ENCODE results near the gene ZNF330.

The ZNF330 gene

DNA sequence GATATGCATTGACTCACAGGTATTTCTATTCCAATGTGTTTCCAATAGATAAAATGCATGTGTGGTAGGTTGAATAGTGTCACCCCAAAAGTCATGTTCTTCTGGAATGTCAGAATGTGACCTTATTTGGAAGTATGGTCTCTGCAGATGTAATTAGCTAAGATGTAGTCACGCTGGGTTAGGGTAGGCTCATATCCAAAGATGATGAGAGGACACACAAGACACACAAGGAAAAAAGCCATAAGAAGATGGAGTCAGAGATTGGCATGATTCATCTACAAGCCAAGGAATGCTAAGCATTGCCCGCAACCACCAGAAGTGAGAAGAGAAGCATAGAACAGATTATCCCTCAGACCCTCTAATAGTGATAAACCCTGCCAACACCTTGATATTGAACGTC lies 17.5 kb downstream of the ZNF330 start:
- H3K4me1 ChIP-seq (ENCODE audit: control insufficient read depth, insufficient read depth, low read length) = no peaks in the 10 kb centered on the region
- no peaks in the 10 kb centered on the region for H3K9me3 ChIP-seq (ENCODE audit: control insufficient read depth, insufficient read depth, low read length)
- peaks cover 17% of the 10 kb centered on the region for H3K36me3 ChIP-seq (ENCODE audit: control insufficient read depth, insufficient read depth, low read length)
- H3K9ac ChIP-seq (ENCODE audit: low read depth, low read length) = no peak overlapping the region
- H3K27me3 ChIP-seq (ENCODE audit: control insufficient read depth, insufficient read depth, low read length) = no peaks in the 10 kb centered on the region
- no peak overlapping the region for H3K4me3 ChIP-seq (ENCODE audit: low read depth, low read length)
- H3K27ac ChIP-seq (ENCODE audit: low read depth, low read length) = no peak overlapping the region

DNA sequence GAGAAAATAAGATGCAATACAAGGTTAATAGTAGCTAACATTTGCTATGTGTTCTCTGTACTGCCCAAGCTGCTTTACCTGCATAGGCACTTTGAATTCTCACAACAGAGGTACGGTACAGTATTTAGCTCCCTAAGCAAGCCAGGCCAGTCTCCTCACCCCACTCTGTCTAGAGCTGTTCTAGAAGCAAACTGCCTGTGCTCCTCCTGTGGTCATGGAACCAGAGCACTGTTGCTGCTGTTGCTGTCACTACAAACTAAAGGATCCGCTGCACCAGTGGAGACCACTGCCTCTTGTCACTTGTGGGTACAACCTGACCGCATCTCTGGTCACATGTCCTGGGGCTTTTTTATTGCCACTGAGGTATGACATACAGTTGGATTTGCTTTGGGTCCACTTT lies 19.6 kb downstream of the ZNF330 start:
- no peak overlapping the region for H3K27ac ChIP-seq (ENCODE audit: low read depth, low read length)
- H3K36me3 ChIP-seq (ENCODE audit: control insufficient read depth, insufficient read depth, low read length) = no peaks in the 10 kb centered on the region
- H3K27me3 ChIP-seq (ENCODE audit: control insufficient read depth, insufficient read depth, low read length) = no peaks in the 10 kb centered on the region
- no peak overlapping the region for H3K9ac ChIP-seq (ENCODE audit: low read depth, low read length)
- H3K4me3 ChIP-seq (ENCODE audit: low read depth, low read length) = no peak overlapping the region
- H3K4me1 ChIP-seq (ENCODE audit: control insufficient read depth, insufficient read depth, low read length) = no peaks in the 10 kb centered on the region
- no peaks in the 10 kb centered on the region for H3K9me3 ChIP-seq (ENCODE audit: control insufficient read depth, insufficient read depth, low read length)

DNA sequence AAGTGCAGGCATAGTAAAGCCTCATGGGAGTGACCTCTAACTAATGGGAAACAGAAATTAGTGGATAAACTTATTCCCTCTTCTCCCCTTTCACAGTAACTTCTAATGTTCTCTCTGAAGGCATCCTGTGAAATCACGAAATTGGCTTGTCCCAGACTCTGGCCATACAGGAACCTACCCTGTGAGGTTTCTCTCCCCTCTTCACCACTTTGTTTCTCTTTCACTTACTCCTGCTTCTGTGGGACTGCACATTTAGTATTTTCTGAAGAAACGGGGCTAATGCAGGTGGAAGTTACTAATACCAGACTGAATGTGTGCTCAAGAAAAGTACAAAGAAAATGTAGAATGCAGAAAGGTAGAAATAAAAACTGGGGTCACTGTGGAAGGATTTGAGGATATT lies 20.0 kb downstream of the ZNF330 start:
- H3K4me1 ChIP-seq (ENCODE audit: control insufficient read depth, insufficient read depth, low read length) = no peaks in the 10 kb centered on the region
- no peak overlapping the region for H3K9ac ChIP-seq (ENCODE audit: low read depth, low read length)
- H3K27me3 ChIP-seq (ENCODE audit: control insufficient read depth, insufficient read depth, low read length) = no peaks in the 10 kb centered on the region
- no peaks in the 10 kb centered on the region for H3K36me3 ChIP-seq (ENCODE audit: control insufficient read depth, insufficient read depth, low read length)
- H3K27ac ChIP-seq (ENCODE audit: low read depth, low read length) = no peak overlapping the region
- no peaks in the 10 kb centered on the region for H3K9me3 ChIP-seq (ENCODE audit: control insufficient read depth, insufficient read depth, low read length)
- no peak overlapping the region for H3K4me3 ChIP-seq (ENCODE audit: low read depth, low read length)

DNA sequence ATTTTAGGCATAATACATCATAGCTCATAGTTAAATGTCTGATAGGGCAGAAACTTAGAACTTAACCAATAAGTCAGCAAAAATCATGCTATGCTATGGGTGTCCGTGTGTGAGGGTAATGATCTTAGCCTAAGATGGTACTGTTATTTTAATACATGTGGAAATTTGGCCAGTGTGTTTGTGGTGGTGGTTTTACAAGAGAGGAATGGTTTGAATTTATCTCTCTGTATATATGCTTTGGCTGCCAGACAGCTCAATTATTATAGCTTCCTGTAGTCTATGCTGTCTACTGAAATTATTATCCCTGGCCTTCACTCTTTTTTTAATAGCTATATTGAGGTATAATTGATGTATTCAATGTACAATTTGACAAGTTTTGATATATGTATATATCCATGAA lies 21.3 kb downstream of the ZNF330 start:
- Histone ChIP-seq H3K27me3 (ENCODE audit: control insufficient read depth, insufficient read depth, low read length) (no peaks in the 10 kb centered on the region), H3K4me1 (ENCODE audit: control insufficient read depth, insufficient read depth, low read length) (no peaks in the 10 kb centered on the region), H3K36me3 (ENCODE audit: control insufficient read depth, insufficient read depth, low read length) (no peaks in the 10 kb centered on the region), H3K4me3 (ENCODE audit: low read depth, low read length) (no peak overlapping the region), H3K9ac (ENCODE audit: low read depth, low read length) (no peak overlapping the region), H3K9me3 (ENCODE audit: control insufficient read depth, insufficient read depth, low read length) (no peaks in the 10 kb centered on the region), H3K27ac (ENCODE audit: low read depth, low read length) (no peak overlapping the region)

GRCh38 chr4:141244419-141244818 lies 23.7 kb downstream of the ZNF330 start:
- Histone ChIP-seq H3K4me1 (ENCODE audit: control insufficient read depth, insufficient read depth, low read length) (no peaks in the 10 kb centered on the region), H3K9me3 (ENCODE audit: control insufficient read depth, insufficient read depth, low read length) (no peaks in the 10 kb centered on the region), H3K27ac (ENCODE audit: low read depth, low read length) (no peak overlapping the region), H3K9ac (ENCODE audit: low read depth, low read length) (no peak overlapping the region), H3K27me3 (ENCODE audit: control insufficient read depth, insufficient read depth, low read length) (no peaks in the 10 kb centered on the region), H3K4me3 (ENCODE audit: low read depth, low read length) (no peak overlapping the region), H3K36me3 (ENCODE audit: control insufficient read depth, insufficient read depth, low read length) (no peaks in the 10 kb centered on the region)

GRCh38 chr4:141246243-141246642 lies 25.5 kb downstream of the ZNF330 start:
- no peak overlapping the region for H3K27ac ChIP-seq (ENCODE audit: low read depth, low read length)
- H3K27me3 ChIP-seq (ENCODE audit: control insufficient read depth, insufficient read depth, low read length) = no peaks in the 10 kb centered on the region
- no peaks in the 10 kb centered on the region for H3K4me1 ChIP-seq (ENCODE audit: control insufficient read depth, insufficient read depth, low read length)
- no peaks in the 10 kb centered on the region for H3K9me3 ChIP-seq (ENCODE audit: control insufficient read depth, insufficient read depth, low read length)
- no peak overlapping the region for H3K9ac ChIP-seq (ENCODE audit: low read depth, low read length)
- H3K36me3 ChIP-seq (ENCODE audit: control insufficient read depth, insufficient read depth, low read length) = no peaks in the 10 kb centered on the region
- no peak overlapping the region for H3K4me3 ChIP-seq (ENCODE audit: low read depth, low read length)

GRCh38 chr4:141246683-141247429 lies 26.2 kb downstream of the ZNF330 start:
- no peaks in the 10 kb centered on the region for H3K36me3 ChIP-seq (ENCODE audit: control insufficient read depth, insufficient read depth, low read length)
- H3K9me3 ChIP-seq (ENCODE audit: control insufficient read depth, insufficient read depth, low read length) = no peaks in the 10 kb centered on the region

DNA sequence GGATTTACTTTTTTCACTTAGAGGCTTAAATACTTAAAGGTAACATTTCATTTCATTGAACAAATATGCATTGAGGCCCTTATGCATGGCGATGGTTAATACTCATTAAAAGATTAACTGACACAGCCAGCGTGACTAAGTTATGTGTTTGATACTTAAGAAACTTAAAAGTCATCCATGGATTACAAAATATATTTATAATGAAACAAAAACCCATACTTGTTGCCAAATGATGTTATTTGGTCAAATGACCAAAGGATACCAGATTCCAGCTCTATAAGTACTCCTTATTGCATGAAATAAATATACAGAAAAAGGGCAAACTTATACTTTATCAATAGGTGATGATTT lies 26.7 kb downstream of the ZNF330 start:
- H3K9me3 ChIP-seq (ENCODE audit: control insufficient read depth, insufficient read depth, low read length) = no peaks in the 10 kb centered on the region
- no peak overlapping the region for H3K27ac ChIP-seq (ENCODE audit: low read depth, low read length)
- no peaks in the 10 kb centered on the region for H3K4me1 ChIP-seq (ENCODE audit: control insufficient read depth, insufficient read depth, low read length)
- H3K9ac ChIP-seq (ENCODE audit: low read depth, low read length) = no peak overlapping the region
- H3K4me3 ChIP-seq (ENCODE audit: low read depth, low read length) = no peak overlapping the region
- H3K36me3 ChIP-seq (ENCODE audit: control insufficient read depth, insufficient read depth, low read length) = no peaks in the 10 kb centered on the region
- no peaks in the 10 kb centered on the region for H3K27me3 ChIP-seq (ENCODE audit: control insufficient read depth, insufficient read depth, low read length)

More at GRCh38 chr4:141246683-141247429, 26.2 kb downstream of the ZNF330 start:
- H3K4me1 ChIP-seq (ENCODE audit: control insufficient read depth, insufficient read depth, low read length) = no peaks in the 10 kb centered on the region
- H3K4me3 ChIP-seq (ENCODE audit: low read depth, low read length) = no peak overlapping the region
- no peak overlapping the region for H3K27ac ChIP-seq (ENCODE audit: low read depth, low read length)
- H3K27me3 ChIP-seq (ENCODE audit: control insufficient read depth, insufficient read depth, low read length) = no peaks in the 10 kb centered on the region
- no peak overlapping the region for H3K9ac ChIP-seq (ENCODE audit: low read depth, low read length)

DNA sequence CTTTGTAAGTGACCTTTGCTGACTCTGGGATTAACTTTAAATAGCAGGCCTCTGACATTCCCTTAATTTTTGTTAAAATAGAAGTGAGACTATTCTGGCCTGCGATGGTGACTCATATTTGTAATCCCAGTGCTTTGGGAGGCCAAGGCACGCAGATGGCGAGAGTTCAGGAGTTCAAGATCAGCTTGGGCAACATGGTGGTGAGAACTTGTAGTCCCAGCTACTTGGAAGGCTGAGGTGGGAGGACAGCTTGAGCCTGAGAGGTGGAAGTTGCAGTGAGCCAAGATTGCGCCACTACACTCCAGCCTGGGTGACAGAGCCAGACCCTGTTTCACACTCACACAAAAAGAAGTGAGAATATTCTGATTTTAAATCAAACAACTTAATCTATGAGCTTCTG lies 27.3 kb downstream of the ZNF330 start:
- no peaks in the 10 kb centered on the region for H3K27me3 ChIP-seq (ENCODE audit: control insufficient read depth, insufficient read depth, low read length)
- H3K36me3 ChIP-seq (ENCODE audit: control insufficient read depth, insufficient read depth, low read length) = no peaks in the 10 kb centered on the region
- no peak overlapping the region for H3K4me3 ChIP-seq (ENCODE audit: low read depth, low read length)
- H3K27ac ChIP-seq (ENCODE audit: low read depth, low read length) = no peak overlapping the region
- H3K4me1 ChIP-seq (ENCODE audit: control insufficient read depth, insufficient read depth, low read length) = no peaks in the 10 kb centered on the region
- no peak overlapping the region for H3K9ac ChIP-seq (ENCODE audit: low read depth, low read length)
- no peaks in the 10 kb centered on the region for H3K9me3 ChIP-seq (ENCODE audit: control insufficient read depth, insufficient read depth, low read length)

DNA sequence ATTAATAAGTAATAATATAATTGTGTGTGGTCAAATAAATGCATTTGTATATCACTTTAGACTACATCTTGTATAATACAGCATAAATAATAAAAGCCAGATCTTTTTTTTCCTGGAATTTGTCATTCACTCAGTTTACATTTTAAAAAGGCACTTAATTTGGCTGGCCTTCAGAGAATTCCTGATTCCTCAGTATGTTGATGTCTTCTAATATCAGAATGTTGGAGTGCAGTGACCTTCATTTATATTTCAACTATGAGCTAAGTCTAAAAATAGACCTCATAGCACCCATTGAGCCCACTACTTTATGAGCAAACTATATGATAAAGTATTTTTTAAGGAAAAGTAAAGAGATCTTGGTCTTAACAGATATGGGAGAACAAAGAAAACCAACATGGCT lies 27.8 kb downstream of the ZNF330 start:
- Histone ChIP-seq H3K4me1 (ENCODE audit: control insufficient read depth, insufficient read depth, low read length) (no peaks in the 10 kb centered on the region), H3K27me3 (ENCODE audit: control insufficient read depth, insufficient read depth, low read length) (no peaks in the 10 kb centered on the region), H3K9me3 (ENCODE audit: control insufficient read depth, insufficient read depth, low read length) (no peaks in the 10 kb centered on the region)

DNA sequence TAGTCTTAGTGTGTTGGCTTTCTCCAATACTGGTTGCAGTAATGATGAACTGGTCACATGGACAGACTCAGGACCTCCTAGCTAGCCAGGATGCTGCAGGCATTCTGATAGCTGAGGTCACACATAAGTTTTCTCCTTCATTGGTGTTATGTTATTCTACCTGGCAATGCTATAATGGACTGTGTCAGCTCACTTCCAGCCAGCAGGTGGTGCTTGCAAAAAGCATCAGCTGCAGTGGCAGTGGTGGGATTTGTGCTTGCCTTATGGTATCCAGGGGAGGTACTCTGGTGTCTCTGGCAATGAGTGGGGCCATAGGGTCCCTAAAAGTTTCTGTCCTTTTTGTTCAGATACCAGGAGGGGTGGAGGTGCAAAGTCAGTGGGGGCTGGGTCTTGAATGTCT lies 33.6 kb downstream of the ZNF330 start:
- Histone ChIP-seq H3K9me3 (ENCODE audit: control insufficient read depth, insufficient read depth, low read length) (no peaks in the 10 kb centered on the region), H3K27me3 (ENCODE audit: control insufficient read depth, insufficient read depth, low read length) (no peaks in the 10 kb centered on the region), H3K4me3 (ENCODE audit: low read depth, low read length) (no peak overlapping the region), H3K4me1 (ENCODE audit: control insufficient read depth, insufficient read depth, low read length) (no peaks in the 10 kb centered on the region), H3K9ac (ENCODE audit: low read depth, low read length) (no peak overlapping the region), H3K36me3 (ENCODE audit: control insufficient read depth, insufficient read depth, low read length) (no peaks in the 10 kb centered on the region), H3K27ac (ENCODE audit: low read depth, low read length) (no peak overlapping the region)

More for the DNA sequence above, 27.8 kb downstream of the ZNF330 start:
- Histone ChIP-seq H3K27ac (ENCODE audit: low read depth, low read length) (no peak overlapping the region), H3K9ac (ENCODE audit: low read depth, low read length) (no peak overlapping the region), H3K4me3 (ENCODE audit: low read depth, low read length) (no peak overlapping the region), H3K36me3 (ENCODE audit: control insufficient read depth, insufficient read depth, low read length) (no peaks in the 10 kb centered on the region)

All from HUES48 (cell line).